Panc1 (cell line): ENCODE results near the gene VAC14. TPM values are rescaled to one million over a fixed set of nuclear protein-coding genes. Genes with fewer than 3 reads are reported as not detected.

Experiments
- ATAC-seq: fragments of 200-7000 bp; cut with Tn5 transposase; 2 replicates; pipeline ENCODE4 v1.9.1; 2020; ENCODE audit warnings: mild to moderate bottlenecking, moderate library complexity
- BruUV-seq: library from RNA; stranded (reverse); fragments of 400-500 nt; replicated peaks from 2 replicates; lab custom pipeline; 2021; lab: Mats Ljungman, UMichigan
- CTCF ChIA-PET: fragments of 300-600 bp; sonication (Branson Sonifier 250); formaldehyde crosslinking; loops from one replicate; lab custom pipeline; 2022; ENCODE audit warnings: antibody characterized with exemption; lab: Charles Lee
- POLR2A ChIA-PET: fragments of 300-600 bp; sonication (Branson Sonifier 250); formaldehyde crosslinking; loops from one replicate; lab custom pipeline; 2022; ENCODE audit warnings: antibody characterized with exemption; lab: Charles Lee
- DNase-seq: peaks from one replicate; pipeline ENCODE4 v3.0.0-alpha.2; 2010; ENCODE audit warnings: low read depth, low spot score
- H3K27ac ChIP-seq: 2 replicates; pipeline ENCODE4 v1.5.1; 2011; ENCODE audit warnings: mild to moderate bottlenecking, low read length, inconsistent platforms
- H3K27me3 ChIP-seq: fragments of 200-500 bp; sonication (Bioruptor generic); 2 replicates; pipeline ENCODE4 v1.6.0; 2014; ENCODE audit warnings: low read length, inconsistent platforms; ENCODE audit not compliant: control insufficient read depth, insufficient read depth
- H3K36me3 ChIP-seq: fragments of 200-500 bp; sonication (Bioruptor generic); 2 replicates; pipeline ENCODE4 v1.5.1; 2014; ENCODE audit warnings: inconsistent platforms, mild to moderate bottlenecking, low read length, moderate library complexity; ENCODE audit not compliant: control insufficient read depth, insufficient read depth
- H3K4me1 ChIP-seq: 2 replicates; pipeline ENCODE4 v1.5.1; 2011; ENCODE audit warnings: inconsistent platforms, mild to moderate bottlenecking, low read length, moderate library complexity; ENCODE audit not compliant: control insufficient read depth, insufficient read depth
- H3K4me3 ChIP-seq, 2 experiments: 2 replicates each; pipeline ENCODE4 v1.5.1; 2011 to 2012; ENCODE audit warnings: low read depth in 2 of 2, low read length in 2 of 2, mild to moderate bottlenecking in 2 of 2, inconsistent platforms in 1 of 2, moderate library complexity in 1 of 2
- H3K9me3 ChIP-seq: fragments of 200-500 bp; sonication (Bioruptor generic); 2 replicates; pipeline ENCODE4 v1.5.1; 2014; ENCODE audit warnings: low read depth, mild to moderate bottlenecking, inconsistent platforms, low read length, moderate library complexity; ENCODE audit not compliant: control insufficient read depth, insufficient read depth
- CTCF ChIP-seq: fragments of 450-650 bp; IDR thresholded peaks from 2 replicates; pipeline ENCODE4 v1.5.1; 2017; ENCODE audit warnings: mild to moderate bottlenecking
- POLR2AphosphoS5 ChIP-seq: IDR thresholded peaks from 2 replicates; pipeline ENCODE4 v1.6.1; 2012; ENCODE audit warnings: mild to moderate bottlenecking, low read depth, low read length, moderate library complexity
- REST ChIP-seq, 2 experiments: IDR thresholded peaks; 2 replicates each; pipeline ENCODE4 v1.6.1; 2011 to 2012; ENCODE audit warnings: low read depth in 2 of 2, control low read depth in 1 of 2, low read length in 1 of 2, mild to moderate bottlenecking in 1 of 2, moderate library complexity in 1 of 2; ENCODE audit not compliant: insufficient read depth in 1 of 2
- SIN3A ChIP-seq: IDR thresholded peaks from 2 replicates; pipeline ENCODE4 v1.6.1; 2012; ENCODE audit warnings: low read depth, mild to moderate bottlenecking, low read length, moderate library complexity, borderline replicate concordance; ENCODE audit not compliant: insufficient read depth
- TCF7L2 ChIP-seq: IDR thresholded peaks from 2 replicates; pipeline ENCODE4 v1.6.1; 2011; ENCODE audit warnings: mild to moderate bottlenecking, low read depth, low read length, inconsistent platforms
- in situ Hi-C: cut with HindIII; loops from 2 replicates; pipeline ENCODE4 v1.10.0; 2016; ENCODE audit warnings: low sequenced_read_pairs, low pct_unique_long_range_greater_than_20kb
- intact Hi-C: fragments of 100-400 bp; cut with micrococcal nuclease; formaldehyde crosslinking; loops from one replicate; pipeline ENCODE4 v1.10.0; 2022; ENCODE audit not compliant: unreplicated experiment
- total RNA-seq: library from RNA; stranded (reverse); gene quantifications from one replicate; pipeline ENCODE4 v1.2.1, GENCODE V29; 2021; ENCODE audit not compliant: unreplicated experiment

VAC14 gene
- total RNA-seq, 1 experiment from 2014 or later, result 37.9 TPM

GRCh38 chr16:70711211-70712031, 89.5 kb downstream of the VAC14 start:
- intact Hi-C loops, result no loop called here
- peaks cover 9% of the 10 kb centered on the region for H3K4me1 ChIP-seq
- ChIA-PET POLR2A (no interaction called here), CTCF (no interaction called here)
- no peak overlapping the region for H3K27ac ChIP-seq
- DNase-seq, result no peak
- in situ Hi-C loops, result no loop called here
- BruUV-seq, result no TSS peak
- ATAC-seq, result no peak
- H3K4me3 ChIP-seq, result no peak overlapping the region
- no peaks in the 10 kb centered on the region for H3K9me3 ChIP-seq
- H3K27me3 ChIP-seq, result no peaks in the 10 kb centered on the region
- no peak for TF ChIP-seq POLR2AphosphoS5
- TF ChIP-seq CTCF, result no peak
- TF ChIP-seq TCF7L2, result no peak
- TF ChIP-seq REST (IDR thresholded peaks at IDR 0.05; ENCODE audit: insufficient read depth in 1 of 2, low read depth in 2 of 2, low read length in 1 of 2), result no peak
- no peak for TF ChIP-seq SIN3A
- no peaks in the 10 kb centered on the region for H3K36me3 ChIP-seq

- Histone ChIP-seq H3K27me3 (no peaks in the 10 kb centered on the region), H3K36me3 (no peaks in the 10 kb centered on the region), H3K9me3 (no peaks in the 10 kb centered on the region), H3K27ac (no peak overlapping the region), H3K4me1 (peaks cover 9% of the 10 kb centered on the region), H3K4me3 (no peak overlapping the region)
- in situ Hi-C loops (no loop called here), intact Hi-C loops (no loop called here)
- ChIA-PET POLR2A (no interaction called here), CTCF (no interaction called here)
- no peak for TF ChIP-seq CTCF
- TF ChIP-seq REST (IDR thresholded peaks at IDR 0.05; ENCODE audit: insufficient read depth in 1 of 2, low read depth in 2 of 2, low read length in 1 of 2), result no peak
- no peak for TF ChIP-seq SIN3A
- no peak for TF ChIP-seq POLR2AphosphoS5
- TF ChIP-seq TCF7L2, result no peak
- DNase-seq, result no peak
- no peak for ATAC-seq
- no TSS peak for BruUV-seq
These were observed 90.3 kb downstream of the VAC14 start for GRCh38 chr16:70710422-70711210.
